Right lung (tissue), 5 donors: ENCODE results near the gene CENPT. TPM values are rescaled to one million over a fixed set of nuclear protein-coding genes. Genes with fewer than 3 reads are reported as not detected.
A peak's percentile ranks its signal among the peaks of the same experiment; 100 is the strongest.
"Not testable (repeated sequence)": the region's sequence is repeated elsewhere in the genome, so short reads cannot be mapped to it uniquely, and the experiment has no call there.

Experiments used
- DNase-seq, 2 donors: peaks; one replicate each; pipeline ENCODE4 v3.0.0-alpha.2; 2013
- polyA plus RNA-seq, 5 donors: library from polyadenylated mRNA; unstranded; fragments of 120-200 nt; gene quantifications; one replicate each; pipeline versions ENCODE4 v1.2.1 to v1.2.3, GENCODE V29; 2013; ENCODE audit warnings: inconsistent platforms in 1 of 5, low replicate concordance in 1 of 5; ENCODE audit not compliant: insufficient read length in 5 of 5, insufficient read depth in 1 of 5

The CENPT gene
- polyA plus RNA-seq, 5 donors = 46.6 to 63.5 (median 55.7) TPM

DNA sequence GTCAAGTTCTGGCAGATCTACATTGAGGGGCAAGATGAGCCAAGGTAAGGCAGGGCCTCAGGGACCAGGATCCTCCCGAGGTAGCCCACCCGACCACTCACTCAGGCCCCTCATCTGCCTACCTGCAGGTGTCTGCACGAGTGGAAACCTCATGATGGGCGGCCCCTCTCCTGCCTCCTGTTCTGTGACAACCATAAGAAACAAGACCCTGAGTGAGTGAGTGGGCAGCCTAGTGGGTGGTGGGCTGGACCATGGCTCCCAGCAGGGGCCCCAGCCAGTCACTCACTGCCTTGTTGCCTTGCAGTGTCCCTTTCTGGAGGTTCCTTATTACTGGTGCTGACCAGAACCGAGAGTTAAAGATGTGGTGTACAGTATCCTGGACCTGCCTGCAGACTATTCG lies 30.7 kb upstream of the CENPT start:
- no peak for DNase-seq

GRCh38 chr16:67877064-67877463 lies 29.6 kb upstream of the CENPT start:
- DNase-seq = no peak

DNA sequence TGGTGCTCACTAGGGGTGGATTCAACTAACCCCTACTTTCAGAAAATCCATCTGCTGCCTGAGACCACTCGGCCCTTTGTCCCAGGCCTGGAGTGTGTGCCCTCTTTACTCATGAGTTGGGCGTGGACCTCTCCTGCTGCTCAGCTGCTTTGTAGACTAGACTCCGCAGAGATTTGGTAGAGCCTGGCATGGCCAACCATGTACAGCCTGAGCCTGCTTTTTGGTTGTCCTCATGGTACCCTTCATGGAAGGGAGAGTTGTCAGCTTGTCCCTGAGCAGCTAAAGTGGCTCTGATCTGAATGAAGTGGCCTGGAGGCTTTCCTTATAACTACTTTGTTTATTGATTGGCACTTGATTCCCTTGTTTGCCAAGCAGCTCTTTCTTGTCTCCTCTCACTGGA lies 26.9 kb upstream of the CENPT start:
- no peak for DNase-seq

DNA sequence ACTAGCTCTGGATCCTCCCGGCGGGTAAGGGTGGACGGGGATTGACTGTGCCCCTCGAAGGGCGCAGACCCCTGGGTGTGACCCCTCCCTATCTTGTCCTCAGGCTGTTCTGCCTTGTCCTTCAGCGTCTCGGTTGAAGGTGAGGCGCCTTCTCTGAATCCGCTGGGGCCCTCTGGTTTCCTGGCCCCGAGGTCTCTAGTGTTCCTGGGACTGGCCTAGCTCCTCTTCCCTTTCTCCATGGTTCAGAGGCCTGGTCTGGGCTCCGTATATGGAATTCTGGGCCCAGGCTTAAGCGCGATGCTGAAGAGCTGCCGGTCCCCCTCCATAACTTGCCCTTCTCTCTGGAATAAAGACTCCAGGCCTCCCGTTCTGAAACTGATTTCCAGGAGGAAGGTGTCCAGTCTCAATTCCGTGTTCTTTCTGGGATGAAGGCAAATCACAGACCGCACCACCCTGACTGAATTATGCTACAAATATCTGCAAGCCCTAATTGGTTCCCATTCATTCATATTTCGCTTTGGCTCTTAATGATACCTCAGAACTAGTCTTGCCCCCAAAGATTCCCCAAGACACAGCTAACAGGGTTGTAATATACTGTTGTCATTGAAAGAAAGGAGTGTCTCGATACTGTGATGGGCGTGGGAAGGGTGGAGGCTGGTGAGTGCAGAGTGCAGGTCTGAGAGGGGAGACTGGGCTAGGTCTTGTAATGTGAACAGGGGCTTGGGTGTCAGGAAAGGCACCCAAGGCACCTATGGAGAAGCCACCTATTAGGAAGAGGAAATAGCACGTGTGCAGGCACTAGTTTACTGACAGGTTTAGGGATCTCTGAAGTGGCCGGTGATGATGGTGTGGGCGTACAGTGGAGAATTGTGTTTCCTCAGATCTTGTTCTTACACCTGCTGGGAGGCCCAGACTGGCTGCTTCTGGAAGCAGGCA lies 26.2 kb upstream of the CENPT start:
- no peak for DNase-seq

GRCh38 chr16:67872631-67873434 lies 25.3 kb upstream of the CENPT start, which contains the start of gene EDC4:
TSS of gene EDC4 (plus strand) at chr16:67873052. CDS start at chr16:67873262, 210 bp downstream.
- peak; percentile 57 to 69 for DNase-seq

- no peak for DNase-seq
These were observed 24.7 kb upstream of the CENPT start for GRCh38 chr16:67872131-67872630.

- DNase-seq = no peak
These were observed 23.8 kb upstream of the CENPT start for GRCh38 chr16:67871256-67871655.

GRCh38 chr16:67869653-67870052 lies 22.2 kb upstream of the CENPT start:
- no peak for DNase-seq

- DNase-seq = no peak
These were observed 20.8 kb upstream of the CENPT start for GRCh38 chr16:67868290-67868689.

- no peak for DNase-seq
These were observed 17.8 kb upstream of the CENPT start for GRCh38 chr16:67865318-67865717.

DNA sequence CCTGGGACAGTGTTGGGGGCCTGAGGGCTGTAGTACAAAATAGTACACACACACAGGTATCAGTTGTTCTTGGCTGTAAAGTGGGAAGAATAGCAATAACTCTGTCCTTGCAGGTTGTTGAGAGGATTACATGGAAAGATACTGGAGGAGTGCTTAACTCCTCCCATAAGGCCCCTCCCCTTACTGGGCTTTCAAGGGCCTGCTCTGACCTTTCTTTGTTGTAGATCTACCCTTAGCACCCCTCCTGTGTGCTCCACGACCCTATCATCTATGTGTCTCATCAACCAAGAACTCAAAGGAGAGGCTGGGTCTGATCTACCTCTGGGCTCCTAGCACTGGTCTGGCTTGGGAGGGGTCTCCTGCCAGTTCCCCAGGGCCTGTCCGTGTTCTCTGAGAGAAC lies 17.1 kb upstream of the CENPT start:
- no peak for DNase-seq

DNA sequence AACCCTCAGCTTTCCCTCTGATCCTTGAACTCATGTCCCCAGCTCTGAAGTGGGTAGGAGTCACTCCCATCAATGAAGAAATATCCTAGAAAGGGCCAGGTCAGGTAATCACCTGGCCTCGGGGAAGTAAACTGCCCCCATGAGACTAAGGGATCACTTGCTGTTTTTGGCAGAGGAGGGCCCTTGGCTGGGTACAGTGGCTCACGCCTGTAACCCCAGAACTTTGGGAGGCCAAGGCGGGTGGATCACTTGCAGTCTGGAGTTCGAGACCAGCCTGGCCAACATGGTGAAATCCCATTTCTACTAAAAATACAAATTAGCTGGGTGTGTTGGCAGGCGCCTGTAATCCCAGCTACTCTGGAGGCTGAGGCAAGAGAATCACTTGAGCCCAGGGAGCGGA lies 16.6 kb upstream of the CENPT start:
- not testable (repeated sequence) for DNase-seq

- DNase-seq = no peak
These were observed 15.4 kb upstream of the CENPT start for GRCh38 chr16:67862623-67863583.

- DNase-seq = no peak
These were observed 14.4 kb upstream of the CENPT start for GRCh38 chr16:67861877-67862276.

DNA sequence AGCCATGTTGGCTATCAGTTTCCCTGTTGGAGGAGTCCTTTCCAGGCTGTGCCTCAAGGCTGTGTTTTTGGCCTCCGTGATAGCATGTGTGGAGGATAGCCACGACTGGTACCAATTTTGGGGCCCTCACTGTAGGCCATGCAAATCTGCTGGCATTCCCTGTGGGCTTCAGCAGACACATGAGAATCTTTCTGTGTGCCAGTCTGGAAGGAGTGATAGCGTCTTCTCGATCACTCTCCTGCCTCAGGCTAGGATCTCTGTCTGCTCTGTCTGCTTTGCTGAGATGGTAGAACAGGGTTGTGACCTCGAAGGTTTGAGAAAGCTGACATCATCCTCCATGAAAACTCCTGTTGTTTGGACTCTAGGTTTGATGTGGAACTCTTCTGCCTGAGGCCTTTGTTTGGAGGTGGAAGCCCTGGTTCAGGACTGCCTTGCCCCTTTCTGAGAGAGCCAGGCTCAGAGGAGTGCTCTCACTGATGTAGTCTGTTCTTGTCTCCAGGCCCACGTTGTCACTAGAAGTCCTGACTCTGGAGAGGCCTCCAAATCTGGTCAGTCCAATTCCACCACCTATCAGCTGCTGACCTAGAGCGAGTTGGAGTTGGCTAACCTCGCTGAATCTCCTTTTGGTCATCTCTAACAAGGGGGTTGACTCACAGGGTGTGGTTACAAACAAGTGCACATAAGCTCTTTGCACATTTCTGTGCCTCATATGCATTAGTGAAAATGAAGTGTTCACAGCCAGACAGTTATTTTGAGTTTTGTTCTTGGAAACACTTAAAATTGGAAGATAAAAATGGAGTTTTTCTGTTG lies 13.3 kb upstream of the CENPT start:
- DNase-seq = no peak

GRCh38 chr16:67858500-67858899 lies 11.0 kb upstream of the CENPT start:
- DNase-seq = no peak

GRCh38 chr16:67857547-67858233 lies 10.2 kb upstream of the CENPT start:
- DNase-seq = peak in 1 of 2 donors; percentile 38

GRCh38 chr16:67856927-67857546 lies 9.5 kb upstream of the CENPT start:
- DNase-seq = no peak

DNA sequence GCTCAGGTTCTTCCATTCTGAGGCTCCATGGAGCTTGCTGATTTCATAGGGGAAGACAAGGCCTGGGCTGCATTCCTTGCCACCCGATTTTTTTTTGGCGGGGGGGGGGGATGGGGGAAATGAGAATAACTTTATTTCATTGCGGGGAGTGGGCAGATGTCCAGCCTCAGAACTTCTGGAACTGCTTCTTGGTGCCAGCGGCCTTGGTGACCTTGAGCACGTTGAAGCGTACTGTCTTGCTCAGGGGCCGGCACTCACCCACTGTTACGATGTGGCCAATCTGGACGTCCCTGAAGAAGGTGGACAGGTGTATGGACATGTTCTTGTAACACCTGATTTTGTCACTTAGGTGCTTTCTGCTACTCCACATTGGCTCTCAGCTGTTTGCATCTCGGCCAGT lies 8.3 kb upstream of the CENPT start:
- no peak for DNase-seq
